Endodermal cell (in vitro differentiated cells): ENCODE measurements around the gene MBNL3. TPM values are rescaled to one million over a fixed set of nuclear protein-coding genes. Genes with fewer than 3 reads are reported as not detected.

Source experiments
- DNase-seq: peaks from one replicate; pipeline ENCODE4 v3.0.0-alpha.2; 2017
- H3K27ac ChIP-seq: 2 replicates; pipeline ENCODE4 v1.5.1; 2013; ENCODE audit warnings: mild to moderate bottlenecking, low read depth, low read length, moderate library complexity
- H3K27me3 ChIP-seq: 2 replicates; pipeline ENCODE4 v1.6.1; 2013; ENCODE audit warnings: mild to moderate bottlenecking, low read length, moderate library complexity; ENCODE audit not compliant: insufficient read depth, control insufficient read depth, poor library complexity, severe bottlenecking
- H3K36me3 ChIP-seq: 2 replicates; pipeline ENCODE4 v1.7.0; 2013; ENCODE audit warnings: mild to moderate bottlenecking, low read length, moderate library complexity; ENCODE audit not compliant: control insufficient read depth, insufficient read depth
- H3K4me1 ChIP-seq: one replicate; pipeline ENCODE4 v1.7.0; 2013; ENCODE audit warnings: low read length; ENCODE audit not compliant: control insufficient read depth, insufficient read depth
- H3K4me3 ChIP-seq: 2 replicates; pipeline ENCODE4 v1.5.1; 2013; ENCODE audit warnings: mild to moderate bottlenecking, low read length, moderate library complexity
- H3K9ac ChIP-seq: 2 replicates; pipeline ENCODE4 v1.6.1; 2013; ENCODE audit warnings: mild to moderate bottlenecking, low read length, moderate library complexity; ENCODE audit not compliant: poor library complexity, severe bottlenecking; ENCODE audit errors: extremely low read depth
- H3K9me3 ChIP-seq: 2 replicates; pipeline ENCODE4 v1.6.1; 2013; ENCODE audit warnings: mild to moderate bottlenecking, low read length, moderate library complexity; ENCODE audit not compliant: control insufficient read depth
- H3K27ac Mint-ChIP-seq: 2 replicates; pipeline ENCODE4 v1.8.0; 2020; ENCODE audit warnings: mixed read lengths
- H3K27me3 Mint-ChIP-seq: 2 replicates; pipeline ENCODE4 v1.8.0; 2021; ENCODE audit warnings: mild to moderate bottlenecking, mixed read lengths; ENCODE audit not compliant: insufficient read depth
- H3K36me3 Mint-ChIP-seq: 2 replicates; pipeline ENCODE4 v1.8.0; 2020; ENCODE audit warnings: low read depth, mixed read lengths
- H3K4me1 Mint-ChIP-seq: 2 replicates; pipeline ENCODE4 v1.8.0; 2020; ENCODE audit warnings: mixed read lengths
- H3K4me3 Mint-ChIP-seq: 2 replicates; pipeline ENCODE4 v1.8.0; 2020; ENCODE audit warnings: mild to moderate bottlenecking, moderate library complexity, mixed read lengths
- H3K9me3 Mint-ChIP-seq: 2 replicates; pipeline ENCODE4 v1.8.0; 2020; ENCODE audit warnings: mild to moderate bottlenecking, mixed read lengths
- CTCF ChIP-seq: fragments of 200-600 bp; sonication (generic); conservative IDR thresholded peaks from 2 replicates; pipeline ENCODE4 v1.5.0; 2021; ENCODE audit warnings: antibody characterized with exemption, mild to moderate bottlenecking
- WGBS, 2 experiments: methylation state at CpG; one replicate each; pipeline versions ENCODE4 v1.1.5 to v1.1.7; 2013; ENCODE audit warnings: missing lambda C conversion rate in 2 of 2, mixed read lengths in 1 of 2; ENCODE audit not compliant: insufficient coverage in 1 of 2, insufficient read length in 1 of 2; 5-methylcytosine and 5-hydroxymethylcytosine counted together
- total RNA-seq, 2 donors: library from RNA; stranded (reverse); fragmentation: NEBNext Ultra II Directional in 1 of 2; extraction: Animal tissue kit (Norgen Biotek cat#: 25700) in 1 of 2; gene quantifications; 2 replicates in 1 of 2; 3 replicates in 1 of 2; pipeline ENCODE4 v1.2.1, GENCODE V29; 2021

MBNL3 gene
- total RNA-seq, 2 donors from 2014 or later, result 17.0 to 33.4 TPM

DNA sequence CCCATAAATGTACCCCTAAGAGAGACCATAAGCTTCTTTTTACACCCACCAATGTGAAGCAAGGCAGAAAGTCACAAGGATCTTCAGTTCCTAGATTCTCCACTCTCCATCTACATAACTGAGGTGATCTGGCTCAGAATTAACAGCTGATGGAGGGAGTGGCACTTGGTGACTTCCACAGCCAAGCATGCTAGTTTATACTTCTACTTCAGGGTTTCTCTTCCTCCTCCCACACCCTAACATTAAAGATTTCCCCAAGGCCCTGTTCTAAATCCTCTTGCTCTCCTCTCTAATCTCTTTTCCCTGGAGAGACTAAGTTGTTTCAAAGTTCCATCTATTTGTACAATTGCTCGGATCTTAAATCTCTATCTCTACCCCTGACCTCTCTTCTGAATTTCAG, 81.1 kb downstream of the MBNL3 start:
- Histone ChIP-seq H3K9me3 (no peaks in the 10 kb centered on the region), H3K9ac (no peak overlapping the region), H3K36me3 (peaks cover 4% of the 10 kb centered on the region), H3K27me3 (no peaks in the 10 kb centered on the region), H3K4me1 (no peaks in the 10 kb centered on the region), H3K27ac (no peak overlapping the region), H3K4me3 (no peak overlapping the region)
- H3K27me3 Mint-ChIP-seq, result no peaks in the 10 kb centered on the region
- peaks cover 46% of the 10 kb centered on the region for H3K4me1 Mint-ChIP-seq
- H3K36me3 Mint-ChIP-seq, result peaks cover 12% of the 10 kb centered on the region
- no peak overlapping the region for H3K4me3 Mint-ChIP-seq
- no peaks in the 10 kb centered on the region for H3K9me3 Mint-ChIP-seq
- DNase-seq, result no peak
- no peak overlapping the region for H3K27ac Mint-ChIP-seq
- 83% methylated on average over 1 of the region's 1 CpG; no CpG with 5 or more reads in 1 of the 2 experiments for WGBS, 2 experiments
- no peak for TF ChIP-seq CTCF

DNA sequence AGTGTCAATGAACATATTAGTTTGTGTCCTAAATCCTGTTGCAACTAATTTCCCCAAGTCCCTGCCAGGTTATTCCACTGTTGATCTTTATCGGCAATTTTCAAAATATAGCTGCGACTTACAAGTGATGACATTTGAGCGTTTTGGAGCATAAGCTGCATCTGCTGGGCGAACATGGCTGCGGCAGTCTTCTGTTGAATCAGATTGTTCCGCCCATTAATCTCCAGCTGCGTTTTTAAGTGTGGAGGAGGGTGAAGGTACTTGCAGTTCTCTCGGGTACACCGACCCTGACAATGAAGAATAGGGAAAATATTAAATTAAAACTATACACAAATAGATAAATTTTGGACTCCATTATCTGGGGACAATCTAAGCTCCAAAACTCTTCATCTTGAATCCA, 82.7 kb downstream of the MBNL3 start:
- H3K4me1 ChIP-seq, result no peaks in the 10 kb centered on the region
- Mint-ChIP-seq H3K27ac (no peak overlapping the region), H3K36me3 (peaks cover 16% of the 10 kb centered on the region), H3K4me1 (peaks cover 33% of the 10 kb centered on the region), H3K4me3 (no peak overlapping the region), H3K9me3 (no peaks in the 10 kb centered on the region), H3K27me3 (no peaks in the 10 kb centered on the region)
- no peak for TF ChIP-seq CTCF
- H3K9ac ChIP-seq, result no peak overlapping the region
- H3K36me3 ChIP-seq, result peaks cover 8% of the 10 kb centered on the region
- 97% methylated on average over 6 of the region's 9 CpGs; no CpG with 5 or more reads in 1 of the 2 experiments for WGBS, 2 experiments
- no peak for DNase-seq
- H3K9me3 ChIP-seq, result no peaks in the 10 kb centered on the region
- H3K27me3 ChIP-seq, result no peaks in the 10 kb centered on the region
- H3K27ac ChIP-seq, result no peak overlapping the region
- no peak overlapping the region for H3K4me3 ChIP-seq

DNA sequence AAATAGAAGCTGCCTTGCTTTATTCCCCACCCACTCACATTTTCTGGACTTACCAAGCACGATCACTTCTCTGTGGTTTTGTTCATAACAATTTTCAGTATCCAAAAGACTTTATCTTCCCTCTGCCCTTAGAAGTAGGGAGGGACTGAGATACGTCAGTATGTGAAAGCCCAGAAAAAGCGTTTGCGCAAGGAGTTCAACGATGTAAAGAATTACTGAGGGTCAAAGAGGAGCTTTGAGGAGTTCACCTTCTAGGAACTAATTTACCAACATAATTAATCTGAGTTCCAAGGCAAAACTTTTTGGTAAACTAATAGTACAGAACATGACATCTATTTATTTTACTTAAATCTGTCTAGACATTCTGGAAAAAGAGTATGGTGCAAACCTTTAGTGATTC, 84.6 kb downstream of the MBNL3 start:
- H3K9ac ChIP-seq, result no peak overlapping the region
- no peaks in the 10 kb centered on the region for H3K9me3 Mint-ChIP-seq
- peaks cover 15% of the 10 kb centered on the region for H3K4me1 Mint-ChIP-seq
- H3K36me3 Mint-ChIP-seq, result peaks cover 19% of the 10 kb centered on the region
- no peaks in the 10 kb centered on the region for H3K4me1 ChIP-seq
- no peaks in the 10 kb centered on the region for H3K27me3 ChIP-seq
- no peaks in the 10 kb centered on the region for H3K27me3 Mint-ChIP-seq
- no peak overlapping the region for H3K27ac ChIP-seq
- no peak overlapping the region for H3K4me3 Mint-ChIP-seq
- H3K36me3 ChIP-seq, result peaks cover 8% of the 10 kb centered on the region
- H3K9me3 ChIP-seq, result no peaks in the 10 kb centered on the region
- no peak overlapping the region for H3K27ac Mint-ChIP-seq
- no peak overlapping the region for H3K4me3 ChIP-seq
- no peak for DNase-seq
- no peak for TF ChIP-seq CTCF
- 83% methylated on average over 4 of the region's 5 CpGs; no CpG with 5 or more reads in 1 of the 2 experiments for WGBS, 2 experiments
